Right lobe of liver (tissue), 4 donors: ENCODE data around the gene MYL5.

Source experiments
- POLR2A ChIP-seq: fragments of 450-650 bp; IDR thresholded peaks from one replicate; pipeline ENCODE4 v1.6.1; 2017; ENCODE audit warnings: antibody characterized with exemption, mild to moderate bottlenecking
- TF ChIP-seq, protein P1 (sequence below), 4 donors: fragments of 200-600 bp in 3 of 4; fragments of 450-650 bp in 1 of 4; IDR thresholded peaks; one replicate each; pipeline versions ENCODE4 v1.5.1 to v1.8.0; 2016 to 2022; ENCODE audit warnings: antibody characterized with exemption in 4 of 4, mild to moderate bottlenecking in 2 of 4
- donor health status: DM: no; HTN: no; CAD: no.
- donor health status: DM: no; HTN: no; CAD: no.
- donor health status: DM: no; HTN: yes; CAD: no.

DNA sequence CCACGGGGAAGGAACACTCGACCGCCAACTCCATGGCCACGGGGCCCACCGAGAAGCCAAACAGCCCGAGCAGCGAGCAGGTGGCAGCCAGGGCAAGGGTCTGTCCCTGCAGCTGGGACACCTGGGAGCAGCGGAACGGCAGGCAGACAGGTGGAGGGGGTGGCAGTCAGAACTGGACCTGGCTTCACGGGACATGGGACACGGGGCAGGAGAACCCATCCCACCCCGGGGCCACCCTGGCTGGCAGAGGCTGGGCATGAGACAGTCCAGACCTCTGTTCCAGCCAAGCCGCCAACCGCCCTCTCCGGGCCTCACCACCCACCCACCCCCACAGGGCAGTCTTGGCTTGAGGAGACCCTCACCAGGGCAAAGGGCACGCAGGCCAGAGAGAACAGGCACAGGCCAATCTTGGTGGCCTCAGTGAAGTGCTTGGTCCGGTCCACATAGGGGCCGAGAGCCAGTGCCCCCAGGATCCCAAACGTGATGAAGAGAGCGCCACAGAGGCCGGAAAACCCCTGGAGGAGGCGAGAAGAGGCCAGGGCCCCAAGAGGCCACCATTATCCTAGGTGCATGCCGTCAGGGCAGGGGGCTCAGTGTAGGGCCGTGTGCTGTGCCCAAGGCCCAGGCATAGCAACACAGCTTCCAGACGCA is 9.0 kb downstream of the MYL5 start:
- TF ChIP-seq, protein P1, sequence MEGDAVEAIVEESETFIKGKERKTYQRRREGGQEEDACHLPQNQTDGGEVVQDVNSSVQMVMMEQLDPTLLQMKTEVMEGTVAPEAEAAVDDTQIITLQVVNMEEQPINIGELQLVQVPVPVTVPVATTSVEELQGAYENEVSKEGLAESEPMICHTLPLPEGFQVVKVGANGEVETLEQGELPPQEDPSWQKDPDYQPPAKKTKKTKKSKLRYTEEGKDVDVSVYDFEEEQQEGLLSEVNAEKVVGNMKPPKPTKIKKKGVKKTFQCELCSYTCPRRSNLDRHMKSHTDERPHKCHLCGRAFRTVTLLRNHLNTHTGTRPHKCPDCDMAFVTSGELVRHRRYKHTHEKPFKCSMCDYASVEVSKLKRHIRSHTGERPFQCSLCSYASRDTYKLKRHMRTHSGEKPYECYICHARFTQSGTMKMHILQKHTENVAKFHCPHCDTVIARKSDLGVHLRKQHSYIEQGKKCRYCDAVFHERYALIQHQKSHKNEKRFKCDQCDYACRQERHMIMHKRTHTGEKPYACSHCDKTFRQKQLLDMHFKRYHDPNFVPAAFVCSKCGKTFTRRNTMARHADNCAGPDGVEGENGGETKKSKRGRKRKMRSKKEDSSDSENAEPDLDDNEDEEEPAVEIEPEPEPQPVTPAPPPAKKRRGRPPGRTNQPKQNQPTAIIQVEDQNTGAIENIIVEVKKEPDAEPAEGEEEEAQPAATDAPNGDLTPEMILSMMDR (IDR thresholded peaks at IDR 0.05), result no peak
- no peak for TF ChIP-seq POLR2A
